HG03159 (cell line): ENCODE results near the gene CLDN5.

Experiments used
- ATAC-seq: cut with Tn5 transposase; IDR thresholded peaks from one replicate; pipeline ENCODE4 v1.9.1; 2021; ENCODE audit warnings: mild to moderate bottlenecking, moderate library complexity; ENCODE audit not compliant: unreplicated experiment

CLDN5 gene

GRCh38 chr22:19506212-19506611 lies 18.0 kb downstream of the CLDN5 start:
- ATAC-seq: no peak

GRCh38 chr22:19505735-19506126 lies 18.5 kb downstream of the CLDN5 start:
- no peak for ATAC-seq

DNA sequence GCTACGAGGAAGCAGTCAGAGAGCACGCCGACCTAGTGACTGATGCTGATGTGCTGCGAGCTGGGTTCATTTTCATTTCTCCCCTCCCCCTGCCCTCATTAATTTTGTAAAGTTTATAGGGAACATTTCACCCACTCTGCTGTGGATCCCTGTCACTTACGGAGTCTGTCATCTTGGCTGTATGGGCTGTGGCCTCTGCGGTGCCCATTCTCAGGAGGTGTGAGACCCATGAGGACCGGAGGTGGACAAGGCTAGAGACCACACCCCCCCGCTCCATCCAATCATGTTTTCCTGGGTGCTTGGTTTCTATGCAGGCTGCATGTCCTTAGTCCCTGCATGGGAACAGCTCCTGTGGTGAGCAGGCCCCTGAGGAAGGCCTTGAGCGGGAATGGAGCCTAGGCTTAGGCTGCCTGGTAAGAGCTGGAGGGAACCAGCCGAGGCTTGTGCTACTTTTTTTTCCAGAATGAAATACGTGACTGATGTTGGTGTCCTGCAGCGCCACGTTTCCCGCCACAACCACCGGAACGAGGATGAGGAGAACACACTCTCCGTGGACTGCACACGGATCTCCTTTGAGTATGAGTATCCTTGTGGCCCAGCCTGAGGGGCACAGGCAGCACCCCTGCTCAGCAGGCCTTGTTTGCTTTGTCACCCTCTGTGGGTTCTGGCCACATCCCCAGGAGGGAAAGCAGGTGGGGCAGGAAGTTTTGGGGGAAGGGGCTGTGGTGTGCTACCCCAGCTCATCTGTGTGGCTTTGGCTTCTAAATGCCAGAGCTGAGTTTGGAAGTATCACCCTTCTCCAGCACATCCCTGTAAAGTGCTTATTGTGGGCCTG lies 19.1 kb downstream of the CLDN5 start:
- no peak for ATAC-seq

DNA sequence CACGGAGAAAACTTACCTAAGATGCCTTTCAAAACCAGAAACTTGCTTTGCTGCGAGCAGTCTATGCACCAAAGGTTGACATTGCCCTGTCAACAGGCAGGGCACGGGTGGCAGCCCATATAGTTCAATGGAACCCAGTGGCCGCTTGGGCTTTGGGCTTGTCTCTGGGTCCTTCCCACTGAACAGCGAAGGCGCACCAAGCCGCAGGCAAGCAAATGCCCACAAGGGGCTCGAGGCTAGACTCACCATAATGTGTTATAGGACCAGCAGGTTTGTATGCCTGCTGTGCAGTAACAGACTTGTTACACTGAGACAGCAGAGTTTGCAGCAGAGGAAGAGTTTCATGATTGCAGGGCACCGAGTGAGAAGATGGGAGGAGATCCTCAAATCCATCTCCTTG lies 20.3 kb downstream of the CLDN5 start:
- ATAC-seq: no peak

DNA sequence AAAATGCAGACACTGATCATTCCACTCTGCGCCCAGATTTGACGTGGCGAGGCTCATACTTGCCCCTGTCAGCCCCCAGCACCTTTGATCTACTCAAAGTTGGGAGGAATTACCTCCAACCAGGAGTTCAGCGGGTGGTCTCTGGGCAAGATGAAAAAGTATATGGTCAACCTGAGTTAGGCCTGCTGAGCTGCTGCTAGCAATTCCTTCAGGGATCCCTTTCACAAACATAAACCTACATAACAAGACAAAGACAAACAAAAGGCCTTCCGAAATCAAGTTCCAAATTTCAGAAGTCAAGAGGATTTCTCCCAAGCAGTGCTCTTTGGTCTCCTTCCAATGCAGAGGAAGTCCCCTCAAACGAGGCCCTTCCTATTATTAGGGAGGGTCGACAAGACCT lies 20.8 kb downstream of the CLDN5 start:
- no peak for ATAC-seq

GRCh38 chr22:19501897-19502447 lies 22.2 kb downstream of the CLDN5 start:
- ATAC-seq: no peak

DNA sequence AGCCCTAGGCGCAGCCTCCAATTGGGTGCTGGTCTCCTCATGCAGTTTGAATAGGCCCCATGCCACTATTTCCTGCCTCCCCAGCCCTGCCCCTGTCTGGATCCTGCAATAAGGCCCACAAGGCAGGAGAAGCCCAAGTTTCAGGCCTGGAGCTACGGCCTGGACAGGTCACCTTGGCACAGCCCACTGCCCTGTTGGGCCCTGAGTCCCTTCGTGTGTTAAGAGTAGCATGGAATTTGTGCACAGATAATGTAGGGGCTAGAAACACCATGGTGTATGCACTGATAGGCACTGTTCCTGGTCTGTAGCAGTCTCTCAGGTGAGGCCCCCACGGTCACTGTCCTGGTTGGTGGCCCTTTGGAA lies 24.3 kb downstream of the CLDN5 start:
- ATAC-seq: no peak

- ATAC-seq: no peak
Observed at GRCh38 chr22:19499236-19499879, 24.9 kb downstream of the CLDN5 start.

DNA sequence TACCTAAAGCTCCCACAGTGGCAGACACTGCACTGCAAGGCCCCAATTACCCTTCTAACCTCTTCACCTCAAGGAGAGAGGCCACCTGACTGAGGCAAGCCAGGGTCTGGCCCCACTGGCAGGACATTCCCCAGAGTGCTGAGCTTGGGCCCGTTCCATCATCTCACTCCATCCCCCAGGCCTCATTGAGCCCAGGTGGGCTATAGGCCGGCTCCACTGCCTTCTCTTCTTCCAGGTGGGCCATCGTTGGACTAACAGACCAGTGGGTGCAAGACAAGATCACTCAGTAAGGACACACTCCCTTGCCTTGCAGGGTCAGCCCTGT lies 25.4 kb downstream of the CLDN5 start:
- ATAC-seq: no peak

GRCh38 chr22:19498154-19498865 lies 25.9 kb downstream of the CLDN5 start:
- ATAC-seq: no peak

GRCh38 chr22:19497245-19497644 lies 27.0 kb downstream of the CLDN5 start:
- no peak for ATAC-seq

- ATAC-seq: no peak
Observed at GRCh38 chr22:19496324-19496630, 27.9 kb downstream of the CLDN5 start.

DNA sequence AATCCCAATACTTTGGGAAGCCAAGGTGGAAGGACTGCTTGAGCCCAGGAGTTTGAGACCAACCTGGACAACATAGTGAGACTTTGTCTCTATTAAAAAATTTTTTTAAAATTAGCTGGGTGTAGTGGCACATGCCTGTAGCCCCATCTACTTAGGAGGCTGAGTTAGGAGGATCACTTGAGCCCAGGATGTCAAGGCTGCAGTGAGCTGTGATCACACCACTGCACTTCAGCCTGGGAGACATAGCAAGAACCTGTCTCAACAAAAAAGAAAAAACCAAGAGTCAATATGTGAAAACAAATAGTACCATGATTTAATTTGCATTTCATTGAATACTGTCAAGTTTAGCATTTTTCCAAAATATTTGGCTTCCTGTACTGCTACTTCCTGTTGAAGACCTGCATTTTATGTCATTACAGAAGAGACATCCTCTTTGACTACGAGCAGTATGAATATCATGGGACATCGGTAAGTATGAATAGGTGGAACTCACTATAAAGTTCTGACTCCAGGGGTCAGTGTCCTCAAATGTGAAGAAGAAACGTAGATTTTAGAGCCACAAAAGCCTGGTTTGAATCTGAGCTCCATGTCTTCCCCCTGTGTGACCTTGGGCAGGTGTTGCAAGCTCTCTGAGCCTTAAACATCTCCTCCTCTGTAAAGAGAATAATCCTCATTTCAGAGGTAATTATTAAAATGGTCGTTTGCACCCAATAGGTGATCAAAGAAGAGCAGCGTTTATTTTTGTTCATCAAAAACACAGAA lies 28.5 kb downstream of the CLDN5 start:
- ATAC-seq: no peak

DNA sequence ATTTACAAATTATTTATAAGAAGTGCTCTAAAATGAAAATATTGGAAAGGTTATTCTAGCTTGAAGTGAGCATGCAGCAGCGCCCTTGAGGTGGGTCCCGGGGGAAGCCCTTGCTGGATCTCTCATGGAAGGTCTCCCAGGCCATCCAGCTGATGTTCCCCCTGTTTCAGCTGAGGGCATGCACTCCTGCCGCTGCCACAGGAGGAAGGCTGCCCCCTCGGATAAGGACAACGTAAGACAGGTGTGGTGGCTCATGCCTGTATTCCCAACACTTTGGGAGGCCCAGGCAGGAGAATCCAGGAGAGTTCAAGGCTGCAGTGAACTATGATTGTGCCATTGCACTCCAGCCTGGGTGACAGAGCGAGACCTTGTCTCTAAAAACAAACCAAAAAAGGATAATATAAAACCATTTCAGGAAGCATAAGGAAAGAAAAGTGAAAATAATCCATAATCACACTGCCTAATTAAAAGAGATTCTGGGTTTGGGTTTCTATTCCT lies 29.5 kb downstream of the CLDN5 start:
- ATAC-seq: no peak

DNA sequence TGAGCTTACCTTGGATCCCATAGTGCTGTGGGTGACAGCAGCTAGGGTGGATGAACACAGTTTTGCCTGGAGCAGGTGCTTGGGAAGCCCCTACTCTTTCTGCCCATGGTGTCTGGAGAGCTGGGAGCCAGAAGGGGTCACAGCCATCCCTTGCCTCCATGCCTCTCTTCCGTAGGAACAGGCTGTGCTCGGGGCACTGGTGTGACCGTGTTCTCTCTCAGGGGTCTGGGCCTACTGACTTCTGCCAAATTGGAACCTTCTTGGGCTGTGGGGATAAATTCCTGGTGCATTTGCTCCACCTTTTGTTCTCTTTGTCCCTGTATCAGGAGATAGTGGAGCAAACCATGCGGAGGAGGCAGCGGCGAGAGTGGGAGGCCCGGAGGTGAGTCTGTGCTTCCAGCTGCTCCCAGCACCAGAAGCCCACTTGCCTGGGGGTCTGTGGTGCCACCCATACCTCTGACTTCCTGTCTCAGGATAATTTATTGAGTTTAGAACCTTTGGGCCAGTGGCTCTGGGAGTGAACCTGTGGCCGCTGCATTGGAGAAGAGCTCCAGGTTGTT lies 30.1 kb downstream of the CLDN5 start:
- no peak for ATAC-seq

- ATAC-seq: no peak
Observed at GRCh38 chr22:19492504-19493174, 31.6 kb downstream of the CLDN5 start.

- no peak for ATAC-seq
Observed at GRCh38 chr22:19490628-19491230, 33.5 kb downstream of the CLDN5 start.

- ATAC-seq: no peak
Observed at GRCh38 chr22:19488884-19489843, 35.0 kb downstream of the CLDN5 start.

DNA sequence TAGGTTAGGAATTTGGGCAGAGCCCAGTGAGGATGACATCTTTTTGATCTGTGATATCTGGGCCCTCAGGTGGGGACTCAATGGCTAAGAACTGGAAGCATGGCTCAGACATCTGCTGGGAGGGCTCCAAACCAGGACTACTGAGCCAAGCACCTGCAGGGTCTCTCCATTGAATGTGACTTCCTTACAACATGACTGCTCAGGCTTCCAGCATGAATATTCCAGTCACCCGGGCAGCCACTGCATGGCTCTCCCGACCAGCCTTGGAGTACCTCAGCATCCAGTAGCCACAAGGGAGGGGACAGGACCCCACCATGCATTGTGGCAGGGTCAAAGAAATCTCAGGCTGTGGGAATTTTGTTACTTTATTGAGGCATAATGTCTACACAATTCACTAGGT lies 35.9 kb downstream of the CLDN5 start:
- ATAC-seq: no peak
